BLaER1 treated with 17β-estradiol and CSF1 and Interleukin-3, amounts not matched to agents 10 nM and 100 nM (cell line): ENCODE results near the gene PREPL.

Source experiments
- H3K27ac ChIP-seq, 11 experiments: shearing (Covaris generic); formaldehyde crosslinking; 2 replicates each; pipeline ENCODE4 v1.8.1; 2022
- H3K27me3 ChIP-seq, 11 experiments: shearing (Covaris generic); formaldehyde crosslinking; 2 replicates each; pipeline ENCODE4 v1.8.1; 2022
- H3K36me3 ChIP-seq, 11 experiments: shearing (Covaris generic); formaldehyde crosslinking; 2 replicates each; pipeline ENCODE4 v1.8.1; 2022
- H3K4me1 ChIP-seq, 10 experiments: shearing (Covaris generic); formaldehyde crosslinking; 2 replicates each; pipeline ENCODE4 v1.8.1; 2022
- H3K4me2 ChIP-seq, 11 experiments: shearing (Covaris generic); formaldehyde crosslinking; 2 replicates each; pipeline ENCODE4 v1.8.1; 2022
- H3K4me3 ChIP-seq, 10 experiments: shearing (Covaris generic); formaldehyde crosslinking; 2 replicates each; pipeline ENCODE4 v1.8.1; 2022
- H3K9ac ChIP-seq, 11 experiments: shearing (Covaris generic); formaldehyde crosslinking; 2 replicates each; pipeline ENCODE4 v1.8.1; 2022
- H3K9me3 ChIP-seq, 11 experiments: shearing (Covaris generic); formaldehyde crosslinking; replicated peaks in 1 of 11; 2 replicates each; pipeline ENCODE4 v1.8.1; 2022
- H4K20me1 ChIP-seq, 11 experiments: shearing (Covaris generic); formaldehyde crosslinking; 2 replicates each; pipeline ENCODE4 v1.8.1; 2022
- Cebpa-rat ChIP-seq, 11 experiments: shearing (Covaris generic); IDR thresholded peaks; 2 replicates each; pipeline ENCODE4 v1.8.1; 2022

The PREPL gene

GRCh38 chr2:44354761-44355160, 6.5 kb downstream of the PREPL start:
- Histone ChIP-seq H3K4me2 (no peak overlapping the region), H3K9ac (no peak overlapping the region), H3K36me3 (peaks cover 0 to 7% (median 0%) of the 10 kb centered on the region in 11 experiments; a peak in 3 of 22 replicates), H3K4me3 (no peak overlapping the region), H3K4me1 (peaks cover 8 to 15% (median 11%) of the 10 kb centered on the region in 10 experiments; a peak in 17 of 20 replicates), H3K27me3 (no peaks in the 10 kb centered on the region), H3K27ac (no peak overlapping the region), H4K20me1 (peaks cover 0 to 4% (median 0%) of the 10 kb centered on the region in 11 experiments; a peak in 2 of 22 replicates), H3K9me3 (no peaks in the 10 kb centered on the region)
- no peak for TF ChIP-seq Cebpa-rat (IDR thresholded peaks at IDR 0.05)

DNA sequence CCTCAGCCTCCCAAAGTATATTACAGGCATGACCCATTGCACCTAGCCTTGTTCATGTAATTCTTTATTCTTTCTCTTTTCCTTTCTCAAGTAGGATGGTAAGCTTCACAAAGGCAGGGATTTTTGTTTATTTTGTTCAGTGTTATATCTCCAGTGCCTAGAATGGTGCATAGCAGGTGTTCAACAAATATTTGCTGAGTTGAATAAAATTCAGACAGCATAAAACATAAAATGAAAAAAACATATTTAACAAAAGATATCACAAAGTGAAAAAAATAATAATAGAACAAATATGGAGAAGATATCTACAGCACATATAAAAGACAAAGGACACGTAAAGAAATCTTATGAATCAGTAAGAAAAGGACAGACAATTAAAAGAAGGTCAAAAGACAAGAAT, 8.8 kb downstream of the PREPL start:
- TF ChIP-seq Cebpa-rat (IDR thresholded peaks at IDR 0.05): no peak
- H3K9ac ChIP-seq: no peak overlapping the region
- H3K4me3 ChIP-seq: no peak overlapping the region
- H3K27me3 ChIP-seq: no peaks in the 10 kb centered on the region
- no peak overlapping the region for H3K27ac ChIP-seq
- no peaks in the 10 kb centered on the region for H3K9me3 ChIP-seq
- peaks cover 0 to 7% (median 0%) of the 10 kb centered on the region in 11 experiments; a peak in 3 of 22 replicates for H3K36me3 ChIP-seq
- no peak overlapping the region for H3K4me2 ChIP-seq
- peaks cover 0 to 4% (median 0%) of the 10 kb centered on the region in 11 experiments; a peak in 2 of 22 replicates for H4K20me1 ChIP-seq
- H3K4me1 ChIP-seq: no peaks in the 10 kb centered on the region

DNA sequence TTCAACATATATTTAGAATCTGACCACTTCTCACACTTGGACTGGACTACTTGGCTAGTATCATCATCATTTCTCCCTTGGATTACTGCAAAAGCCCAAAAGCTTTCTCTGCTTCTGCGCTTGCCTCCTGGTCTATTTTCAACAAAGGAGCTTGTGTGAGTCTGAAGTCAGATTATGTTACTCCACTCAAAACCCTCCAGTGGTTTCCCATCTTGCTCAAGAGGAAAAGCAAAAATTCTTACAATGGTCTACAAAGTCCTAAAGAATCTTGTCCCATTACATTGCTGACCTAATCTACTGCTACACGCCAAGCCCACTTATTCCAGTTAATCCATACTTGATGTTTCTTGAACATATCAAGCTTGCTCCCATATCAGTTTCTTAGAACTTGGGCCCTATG, 9.6 kb downstream of the PREPL start:
- H4K20me1 ChIP-seq: peaks cover 0 to 4% (median 0%) of the 10 kb centered on the region in 11 experiments; a peak in 2 of 22 replicates
- H3K27ac ChIP-seq: no peak overlapping the region
- H3K36me3 ChIP-seq: peaks cover 0 to 7% (median 0%) of the 10 kb centered on the region in 11 experiments; a peak in 3 of 22 replicates
- H3K9me3 ChIP-seq: no peaks in the 10 kb centered on the region
- no peak overlapping the region for H3K4me2 ChIP-seq
- no peaks in the 10 kb centered on the region for H3K27me3 ChIP-seq
- no peak overlapping the region for H3K4me3 ChIP-seq
- TF ChIP-seq Cebpa-rat (IDR thresholded peaks at IDR 0.05): no peak
- no peak overlapping the region for H3K9ac ChIP-seq
- no peaks in the 10 kb centered on the region for H3K4me1 ChIP-seq

GRCh38 chr2:44351088-44351487, 10.2 kb downstream of the PREPL start:
- no peak overlapping the region for H3K27ac ChIP-seq
- H3K9ac ChIP-seq: no peak overlapping the region
- no peaks in the 10 kb centered on the region for H3K9me3 ChIP-seq
- peaks cover 0 to 7% (median 0%) of the 10 kb centered on the region in 11 experiments; a peak in 2 of 22 replicates for H3K36me3 ChIP-seq
- H3K4me3 ChIP-seq: no peak overlapping the region
- H4K20me1 ChIP-seq: peaks cover 0 to 4% (median 0%) of the 10 kb centered on the region in 11 experiments; a peak in 2 of 22 replicates
- no peak overlapping the region for H3K4me2 ChIP-seq
- no peaks in the 10 kb centered on the region for H3K4me1 ChIP-seq
- no peaks in the 10 kb centered on the region for H3K27me3 ChIP-seq
- no peak for TF ChIP-seq Cebpa-rat (IDR thresholded peaks at IDR 0.05)

DNA sequence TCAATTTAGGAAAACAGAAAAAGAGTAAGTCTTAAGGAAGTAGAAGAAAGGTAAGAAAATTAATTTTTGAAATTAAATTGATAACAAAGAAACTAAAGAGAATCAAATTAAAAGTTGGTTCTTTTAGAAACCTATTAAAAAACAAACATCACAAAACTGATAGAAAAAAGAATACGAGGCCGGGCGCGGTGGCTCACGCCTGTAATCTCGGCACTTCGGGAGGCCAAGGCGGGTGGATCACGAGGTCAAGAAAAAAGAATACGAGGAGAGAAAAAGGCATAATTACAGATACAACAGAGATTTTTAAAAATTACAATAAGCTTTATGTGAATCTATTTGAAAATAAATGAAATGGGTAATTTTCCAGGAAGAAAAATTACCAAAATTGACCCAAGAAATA, 11.8 kb downstream of the PREPL start:
- Histone ChIP-seq H3K9me3 (no peaks in the 10 kb centered on the region), H3K4me3 (no peak overlapping the region), H3K4me2 (no peak overlapping the region), H4K20me1 (peaks cover 0 to 4% (median 0%) of the 10 kb centered on the region in 11 experiments; a peak in 2 of 22 replicates), H3K27ac (no peak overlapping the region), H3K27me3 (no peaks in the 10 kb centered on the region), H3K4me1 (no peaks in the 10 kb centered on the region), H3K9ac (no peak overlapping the region), H3K36me3 (peaks cover 0 to 22% (median 0%) of the 10 kb centered on the region in 11 experiments; a peak in 6 of 22 replicates)
- no peak for TF ChIP-seq Cebpa-rat (IDR thresholded peaks at IDR 0.05)

DNA sequence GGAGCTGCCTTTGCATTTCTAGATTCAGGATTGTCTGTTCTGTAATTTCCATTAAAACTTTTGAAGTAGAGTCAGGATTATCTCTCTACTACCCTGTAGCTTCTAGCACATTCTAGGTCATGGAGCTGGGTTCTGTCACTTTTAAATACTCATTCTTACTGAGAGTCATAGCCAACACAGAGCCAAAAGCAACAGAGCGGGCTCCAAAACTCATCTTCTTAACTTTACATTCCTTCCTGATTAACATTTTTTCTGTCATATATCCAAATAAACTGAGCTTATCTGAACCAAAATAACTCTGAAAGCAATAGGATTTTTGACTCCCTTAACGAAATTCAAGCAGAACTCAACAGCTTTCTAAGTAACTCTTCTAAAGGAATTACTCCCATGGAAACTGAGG, 12.9 kb downstream of the PREPL start:
- Histone ChIP-seq H3K36me3 (peaks cover 0 to 23% (median 4%) of the 10 kb centered on the region in 11 experiments; a peak in 8 of 22 replicates), H4K20me1 (peaks cover 0 to 4% (median 0%) of the 10 kb centered on the region in 11 experiments; a peak in 2 of 22 replicates), H3K9me3 (no peaks in the 10 kb centered on the region), H3K9ac (no peak overlapping the region), H3K27ac (no peak overlapping the region), H3K4me1 (no peaks in the 10 kb centered on the region), H3K27me3 (no peaks in the 10 kb centered on the region), H3K4me2 (no peak overlapping the region), H3K4me3 (no peak overlapping the region)
- no peak for TF ChIP-seq Cebpa-rat (IDR thresholded peaks at IDR 0.05)

DNA sequence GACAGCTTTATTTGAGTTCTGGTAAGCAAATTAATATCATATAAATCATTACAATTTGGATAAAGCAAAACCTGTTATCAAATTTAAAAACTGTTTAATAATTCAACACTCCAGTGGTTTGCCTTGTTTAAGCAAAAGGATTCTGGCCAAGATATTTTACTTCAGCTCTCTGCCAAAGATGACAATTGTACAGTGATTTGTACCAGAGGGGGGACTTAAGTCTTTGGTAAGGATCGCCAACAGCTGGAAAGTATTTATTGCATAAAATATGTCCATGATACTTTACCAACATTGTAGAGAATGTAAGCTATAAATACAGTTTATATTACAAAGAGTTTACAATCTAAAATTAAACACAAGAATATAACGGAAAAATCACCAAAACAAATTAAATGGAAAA, 13.8 kb downstream of the PREPL start:
- TF ChIP-seq Cebpa-rat (IDR thresholded peaks at IDR 0.05): no peak
- Histone ChIP-seq H3K36me3 (peaks cover 0 to 30% (median 8%) of the 10 kb centered on the region in 11 experiments; a peak in 12 of 22 replicates), H3K9ac (no peak overlapping the region), H3K4me1 (no peaks in the 10 kb centered on the region), H3K4me3 (no peak overlapping the region), H4K20me1 (peaks cover 0 to 4% (median 0%) of the 10 kb centered on the region in 11 experiments; a peak in 2 of 22 replicates), H3K27me3 (no peaks in the 10 kb centered on the region), H3K27ac (no peak overlapping the region), H3K4me2 (no peak overlapping the region), H3K9me3 (no peaks in the 10 kb centered on the region)

- Histone ChIP-seq H3K9me3 (no peaks in the 10 kb centered on the region), H3K9ac (no peak overlapping the region), H3K36me3 (peaks cover 14 to 63% (median 31%) of the 10 kb centered on the region in 11 experiments), H3K27ac (no peak overlapping the region), H3K4me3 (no peak overlapping the region), H3K4me2 (no peak overlapping the region), H3K27me3 (no peaks in the 10 kb centered on the region), H4K20me1 (no peaks in the 10 kb centered on the region), H3K4me1 (no peaks in the 10 kb centered on the region)
- no peak for TF ChIP-seq Cebpa-rat (IDR thresholded peaks at IDR 0.05)
These were observed 18.4 kb downstream of the PREPL start for GRCh38 chr2:44342854-44343253.

DNA sequence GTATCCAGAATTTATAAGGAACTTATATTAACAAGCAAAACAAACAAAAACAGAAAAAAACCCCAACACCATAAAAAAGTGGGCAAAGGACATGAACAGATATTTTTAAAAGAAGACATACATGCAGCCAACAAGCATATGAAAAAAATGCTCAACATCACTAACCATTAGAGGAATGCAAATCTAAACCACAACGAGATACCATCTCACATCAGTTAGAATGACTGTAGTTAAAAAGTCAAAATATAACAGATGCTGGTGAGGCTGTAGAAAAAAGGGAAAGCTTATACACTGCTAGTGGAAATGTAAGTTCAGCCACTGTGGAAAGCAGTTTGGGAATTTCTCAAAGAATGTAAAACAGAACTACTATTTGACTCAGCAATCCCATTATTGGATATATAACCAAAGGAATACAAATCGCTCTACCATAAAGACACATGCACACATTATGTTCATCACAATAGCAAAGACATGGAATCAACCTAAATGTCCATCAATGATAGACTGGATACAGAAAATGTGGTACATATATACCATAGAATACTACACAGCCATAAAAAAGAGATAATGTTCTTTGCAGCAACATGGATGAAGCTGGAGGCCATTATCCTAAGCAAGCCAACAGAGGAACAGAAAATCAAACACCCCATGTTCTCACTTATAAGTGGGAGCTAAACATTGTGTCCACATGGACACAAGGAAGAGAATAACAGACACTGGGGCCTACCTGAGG, 25.3 kb downstream of the PREPL start:
- H3K9me3 ChIP-seq: peaks cover 0 to 6% (median 0%) of the 10 kb centered on the region in 11 experiments; a peak in 1 of 22 replicates
- H3K36me3 ChIP-seq: peaks cover 46 to 94% (median 71%) of the 10 kb centered on the region in 11 experiments
- no peak overlapping the region for H3K27ac ChIP-seq
- TF ChIP-seq Cebpa-rat (IDR thresholded peaks at IDR 0.05): no peak
- H3K4me2 ChIP-seq: no peak overlapping the region
- H3K9ac ChIP-seq: no peak overlapping the region
- H3K4me1 ChIP-seq: no peaks in the 10 kb centered on the region
- no peaks in the 10 kb centered on the region for H3K27me3 ChIP-seq
- no peaks in the 10 kb centered on the region; a peak in 1 of 22 replicates for H4K20me1 ChIP-seq
- no peak overlapping the region for H3K4me3 ChIP-seq
